A549 (cell line): ENCODE results near the gene WNT16. TPM values are rescaled to one million over a fixed set of nuclear protein-coding genes. Genes with fewer than 3 reads are reported as not detected.

Experiments used
- ATAC-seq, 2 experiments: fragments of 200-7000 bp in 1 of 2; fragments of >200 bp in 1 of 2; cut with Nextera tagmentation in 1 of 2; cut with Tn5 transposase in 1 of 2; 3 replicates each; pipeline versions ENCODE4 v1.8.0 to v1.9.1; 2018 to 2020; ENCODE audit warnings: mild to moderate bottlenecking in 1 of 2, moderate library complexity in 1 of 2
- CTCF ChIA-PET: fragments of 300-600 bp; sonication (Branson Sonifier 250); formaldehyde crosslinking; extraction: SDS; loops from one replicate; lab custom pipeline; 2021; ENCODE audit warnings: antibody characterized with exemption, inconsistent platforms; lab: Yijun Ruan, JAX
- POLR2A ChIA-PET: fragments of 350-600 bp; formaldehyde crosslinking; extraction: SDS; loops from one replicate; lab custom pipeline; 2021; ENCODE audit warnings: antibody characterized with exemption, inconsistent platforms; lab: Yijun Ruan, JAX
- DNase-seq, 2 experiments: peaks; one replicate each; pipeline versions ENCODE4 v3.0.0 to v3.0.0-alpha.2; 2011 to 2016; ENCODE audit warnings: low read depth in 1 of 2, low spot score in 1 of 2
- FAIRE-seq: peaks from 2 replicates; lab custom pipeline; 2011; peaks lifted over from hg19 to GRCh38; lab: Jason Lieb, UNC
- H3K27ac ChIP-seq, 2 experiments: fragments of >200 bp; sonication (Bioruptor Twin); formaldehyde crosslinking; 3 replicates each; pipeline ENCODE4 v1.5.1; 2016 to 2017
- H3K4me1 ChIP-seq: fragments of >200 bp; sonication (Bioruptor Twin); formaldehyde crosslinking; 3 replicates; pipeline ENCODE4 v1.6.1; 2016
- H3K4me2 ChIP-seq: fragments of >200 bp; sonication (Bioruptor Twin); formaldehyde crosslinking; 3 replicates; pipeline ENCODE4 v1.6.1; 2016
- H3K4me3 ChIP-seq: fragments of >200 bp; sonication (Bioruptor Twin); formaldehyde crosslinking; 3 replicates; pipeline ENCODE4 v1.5.1; 2016
- H3K9me3 ChIP-seq: fragments of >200 bp; sonication (Bioruptor Twin); formaldehyde crosslinking; 3 replicates; pipeline ENCODE4 v1.6.1; 2016
- CHD4 ChIP-seq: fragments of 200-600 bp; sonication (generic); IDR thresholded peaks from 2 replicates; pipeline ENCODE4 v1.6.1; 2016; ENCODE audit warnings: antibody characterized with exemption, mild to moderate bottlenecking, borderline replicate concordance
- HDAC2 ChIP-seq: fragments of 200-600 bp; sonication (generic); IDR thresholded peaks from 2 replicates; pipeline ENCODE4 v1.6.1; 2016
- HOXB5 ChIP-seq: fragments of 250-450 bp; sonication (Bioruptor Pico); IDR thresholded peaks from 2 replicates; pipeline ENCODE4 v1.5.0; 2020; ENCODE audit warnings: mild to moderate bottlenecking, moderate library complexity
- JUN ChIP-seq, 2 experiments: fragments of >200 bp; sonication (Bioruptor Twin); formaldehyde crosslinking; IDR thresholded peaks; 2 replicates in 1 of 2; 3 replicates in 1 of 2; pipeline ENCODE4 v1.6.1; 2016 to 2017
- JUNB ChIP-seq: fragments of >200 bp; sonication (Bioruptor Twin); formaldehyde crosslinking; IDR thresholded peaks from 2 replicates; pipeline ENCODE4 v1.6.1; 2016
- KDM1A ChIP-seq: fragments of 200-600 bp; sonication (generic); IDR thresholded peaks from 2 replicates; pipeline ENCODE4 v1.6.1; 2016; ENCODE audit warnings: low read depth, mild to moderate bottlenecking
- KDM5A ChIP-seq: fragments of 200-600 bp; sonication (generic); IDR thresholded peaks from 2 replicates; pipeline ENCODE4 v1.6.1; 2016; ENCODE audit warnings: antibody characterized with exemption, mild to moderate bottlenecking
- NFE2L2 ChIP-seq: fragments of 150-350 bp; conservative IDR thresholded peaks from 2 replicates; pipeline ENCODE4 v1.6.1; 2014; ENCODE audit warnings: low read length
- NPAS2 ChIP-seq: fragments of 250-450 bp; sonication (Bioruptor Pico); IDR thresholded peaks from 2 replicates; pipeline ENCODE4 v1.8.0; 2022; ENCODE audit warnings: mild to moderate bottlenecking, moderate library complexity, borderline replicate concordance
- NR3C1 ChIP-seq: fragments of >200 bp; sonication (Bioruptor Twin); formaldehyde crosslinking; IDR thresholded peaks from 3 replicates; pipeline ENCODE4 v1.6.1; 2017
- PHF8 ChIP-seq: fragments of 200-600 bp; sonication (generic); IDR thresholded peaks from 2 replicates; pipeline ENCODE4 v1.6.1; 2016; ENCODE audit warnings: low read depth, mild to moderate bottlenecking, antibody characterized with exemption, moderate library complexity, borderline replicate concordance
- POLR2AphosphoS2 ChIP-seq: conservative IDR thresholded peaks from 2 replicates; pipeline ENCODE4 v1.6.1; 2012; ENCODE audit warnings: low read length, improper control_type of control experiment, inconsistent platforms
- RCOR1 ChIP-seq: fragments of 150-350 bp; IDR thresholded peaks from 2 replicates; pipeline ENCODE4 v1.6.1; 2014; ENCODE audit warnings: antibody characterized with exemption, low read length, low read depth
- REST ChIP-seq: fragments of 200-600 bp; sonication (generic); IDR thresholded peaks from 2 replicates; pipeline ENCODE4 v1.6.1; 2016; ENCODE audit warnings: antibody characterized with exemption, mild to moderate bottlenecking, moderate library complexity
- RNF2 ChIP-seq: fragments of 200-600 bp; sonication (generic); IDR thresholded peaks from 2 replicates; pipeline ENCODE4 v1.6.1; 2016; ENCODE audit warnings: low read depth, mild to moderate bottlenecking, antibody characterized with exemption, moderate library complexity, borderline replicate concordance
- SREBF2 ChIP-seq: fragments of 450-650 bp; IDR thresholded peaks from 2 replicates; pipeline ENCODE4 v1.6.1; 2014; ENCODE audit warnings: mild to moderate bottlenecking, moderate library complexity
- TFCP2L1 ChIP-seq: fragments of 250-450 bp; sonication (Bioruptor Pico); IDR thresholded peaks from 2 replicates; pipeline ENCODE4 v1.5.0; 2021; ENCODE audit warnings: mild to moderate bottlenecking
- ZC3H11A ChIP-seq: fragments of 450-650 bp; IDR thresholded peaks from 2 replicates; pipeline ENCODE4 v1.6.1; 2014; ENCODE audit warnings: antibody characterized with exemption, mild to moderate bottlenecking
- ZNF302 ChIP-seq: fragments of 250-450 bp; sonication (Bioruptor Pico); IDR thresholded peaks from 2 replicates; pipeline ENCODE4 v1.9.0; 2021; ENCODE audit warnings: inconsistent platforms, mild to moderate bottlenecking, moderate library complexity
- WGBS: methylation state at CpG from one replicate; pipeline ENCODE4 v1.1.6; 2017; ENCODE audit errors: missing lambda C conversion rate; 5-methylcytosine and 5-hydroxymethylcytosine counted together
- polyA plus RNA-seq, 4 experiments: library from polyadenylated mRNA; depleted of rRNA in 3 of 4; stranded (reverse); fragments of >200 nt; fragmentation: RNase III in 1 of 4; extraction: RNeasy Plus Mini Kit Qiagen cat#74134 plus additional on column Dnase treatment in 1 of 4; gene quantifications; 2 replicates in 3 of 4; 3 replicates in 1 of 4; pipeline ENCODE4 v1.2.3, GENCODE V29; 2011 to 2017
- TF ChIP-seq, protein P1 (sequence below): fragments of 250-450 bp; sonication (Bioruptor Pico); IDR thresholded peaks from 2 replicates; pipeline ENCODE4 v1.5.0; 2021; ENCODE audit warnings: mild to moderate bottlenecking, moderate library complexity, borderline replicate concordance

The WNT16 gene
- polyA plus RNA-seq, 2 of the 4 experiments (the other 2 are of a cell fraction): not detected

- no peak for TF ChIP-seq NR3C1
- no peak for TF ChIP-seq RCOR1
- TF ChIP-seq, protein P1, sequence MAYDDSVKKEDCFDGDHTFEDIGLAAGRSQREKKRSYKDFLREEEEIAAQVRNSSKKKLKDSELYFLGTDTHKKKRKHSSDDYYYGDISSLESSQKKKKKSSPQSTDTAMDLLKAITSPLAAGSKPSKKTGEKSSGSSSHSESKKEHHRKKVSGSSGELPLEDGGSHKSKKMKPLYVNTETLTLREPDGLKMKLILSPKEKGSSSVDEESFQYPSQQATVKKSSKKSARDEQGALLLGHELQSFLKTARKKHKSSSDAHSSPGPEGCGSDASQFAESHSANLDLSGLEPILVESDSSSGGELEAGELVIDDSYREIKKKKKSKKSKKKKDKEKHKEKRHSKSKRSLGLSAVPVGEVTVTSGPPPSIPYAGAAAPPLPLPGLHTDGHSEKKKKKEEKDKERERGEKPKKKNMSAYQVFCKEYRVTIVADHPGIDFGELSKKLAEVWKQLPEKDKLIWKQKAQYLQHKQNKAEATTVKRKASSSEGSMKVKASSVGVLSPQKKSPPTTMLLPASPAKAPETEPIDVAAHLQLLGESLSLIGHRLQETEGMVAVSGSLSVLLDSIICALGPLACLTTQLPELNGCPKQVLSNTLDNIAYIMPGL: no peak
- no peak for TF ChIP-seq NFE2L2
- no peak for TF ChIP-seq KDM1A
- no peak for TF ChIP-seq KDM5A
- TF ChIP-seq JUN (IDR thresholded peaks at IDR 0.05): no peak
These were observed 44.4 kb downstream of the WNT16 start (continued) for GRCh38 chr7:121373177-121373576.

DNA sequence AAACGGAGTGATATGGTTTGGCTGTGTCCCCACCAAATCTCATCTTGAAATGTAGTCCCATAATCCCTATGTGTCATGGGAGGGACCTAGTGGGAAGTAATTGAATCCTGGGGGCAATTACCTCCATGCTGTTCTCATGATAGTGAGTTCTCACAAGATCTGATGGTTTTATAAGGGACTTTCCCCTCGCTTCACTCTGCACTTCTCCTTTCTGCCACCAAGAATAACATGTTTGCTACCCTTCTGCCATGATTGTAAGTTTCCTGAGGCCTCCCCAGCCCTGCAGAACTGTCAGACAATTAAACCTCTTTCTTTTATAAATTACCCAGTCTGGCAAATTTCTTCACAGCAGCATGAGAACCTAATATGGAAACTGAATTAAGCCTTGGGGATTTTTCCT lies 48.2 kb downstream of the WNT16 start:
- ATAC-seq (no peak), FAIRE-seq (no peak), DNase-seq (no peak)
- Histone ChIP-seq H3K27ac (no peak overlapping the region), H3K4me1 (no peaks in the 10 kb centered on the region), H3K9me3 (no peaks in the 10 kb centered on the region), H3K4me3 (no peak overlapping the region), H3K4me2 (no peak overlapping the region)
- CTCF ChIA-PET: interaction anchor here (1.7 to 4.5 kb wide), 2 partner anchors 10 to 19 kb away, joined by 4 to 21 read pairs; partner anchors contain the start of gene FAM3C
- POLR2A ChIA-PET: no interaction called here
- TF ChIP-seq HDAC2 (no peak), REST (no peak), NPAS2 (CRISPR knock-in tag) (no peak), SREBF2 (no peak), RNF2 (no peak), CHD4 (no peak), PHF8 (no peak)
- TF ChIP-seq, protein P1: no peak
- WGBS: 96% methylated on average over 2 of the region's 2 CpGs

DNA sequence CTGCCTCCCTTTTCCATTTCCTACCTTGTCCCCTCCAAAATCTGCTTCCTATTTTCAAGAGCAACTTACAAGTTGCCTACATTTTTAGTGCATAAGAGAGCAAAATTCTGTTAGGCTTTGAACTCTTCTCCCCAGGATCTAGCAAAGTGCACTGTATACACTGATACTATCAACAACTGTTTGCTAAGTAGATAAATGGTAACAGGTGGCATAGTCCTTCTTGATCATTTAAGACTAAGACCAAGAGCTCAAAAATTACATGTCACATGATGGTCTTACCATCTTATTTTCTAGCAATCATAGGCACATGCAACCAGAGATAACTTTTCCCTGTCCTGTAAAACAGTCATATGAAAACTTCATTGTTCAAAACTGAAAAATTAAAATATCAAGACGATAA lies 51.1 kb downstream of the WNT16 start:
- ChIA-PET CTCF (interaction anchor here (0.9 to 2.7 kb wide), 5 partner anchors 9 to 167 kb away, joined by 3 to 20 read pairs (median 4); partner anchors contain the start of gene FAM3C), POLR2A (interaction anchor here (0.8 kb wide), 1 partner anchor 15 kb away, joined by 3 read pairs; no protein-coding TSS in a partner anchor)
- no peaks in the 10 kb centered on the region for H3K4me1 ChIP-seq

More for the DNA sequence above, 51.1 kb downstream of the WNT16 start:
- Histone ChIP-seq H3K27ac (no peak overlapping the region), H3K4me2 (no peak overlapping the region), H3K4me3 (no peak overlapping the region), H3K9me3 (no peaks in the 10 kb centered on the region)
- DNase-seq (no peak), FAIRE-seq (no peak), ATAC-seq (no peak)
- TF ChIP-seq POLR2AphosphoS2 (no peak), HOXB5 (CRISPR knock-in tag) (no peak), ZNF302 (CRISPR knock-in tag) (no peak), CHD4 (no peak), JUNB (no peak), ZC3H11A (no peak), TFCP2L1 (CRISPR knock-in tag) (no peak), RNF2 (no peak), KDM1A (no peak), JUN (IDR thresholded peaks at IDR 0.05) (no peak), HDAC2 (no peak)
- WGBS: 97% methylated on average over 1 of the region's 1 CpG
